HEK293 (cell line): ENCODE data around the gene OR52N5.

Experiments used
- CTCF ChIA-PET: fragments of 350-600 bp; formaldehyde crosslinking; extraction: SDS; loops from one replicate; lab custom pipeline; 2021; ENCODE audit warnings: antibody characterized with exemption; lab: Yijun Ruan, JAX
- POLR2A ChIA-PET: fragments of 300-600 bp; formaldehyde crosslinking; extraction: SDS; loops from one replicate; lab custom pipeline; 2020; ENCODE audit warnings: antibody characterized with exemption, inconsistent platforms; lab: Yijun Ruan, JAX
- H3K27ac ChIP-seq: fragments of 200-500 bp; sonication (Bioruptor generic); 2 replicates; pipeline ENCODE4 v1.5.1; 2014; ENCODE audit warnings: low read depth, low read length, control low read depth, inconsistent platforms; ENCODE audit errors: extremely low read depth
- H3K36me3 ChIP-seq, 2 experiments: fragments of 200-500 bp in 1 of 2; sonication (Bioruptor generic) in 1 of 2; 1 replicate in 1 of 2; 2 replicates in 1 of 2; pipeline ENCODE4 v1.5.1; 2014 to 2017; ENCODE audit warnings: inconsistent platforms in 2 of 2, low read length in 2 of 2; ENCODE audit not compliant: control insufficient read depth in 2 of 2, insufficient read depth in 1 of 2
- H3K4me1 ChIP-seq: fragments of 200-500 bp; sonication (Bioruptor generic); 2 replicates; pipeline ENCODE4 v1.5.1; 2014; ENCODE audit warnings: mild to moderate bottlenecking, low read length, inconsistent platforms; ENCODE audit not compliant: control insufficient read depth, insufficient read depth
- H3K4me3 ChIP-seq: 2 replicates; pipeline ENCODE4 v1.5.1; 2011; ENCODE audit warnings: low read depth, mild to moderate bottlenecking, control low read depth, low read length, moderate library complexity
- H3K9me3 ChIP-seq: fragments of 200-500 bp; sonication (Bioruptor generic); 2 replicates; pipeline ENCODE4 v1.5.1; 2014; ENCODE audit warnings: low read depth, low read length, inconsistent platforms; ENCODE audit not compliant: control insufficient read depth, insufficient read depth
- BCL6B ChIP-seq: fragments of 450-650 bp; formaldehyde crosslinking; IDR thresholded peaks from 2 replicates; pipeline ENCODE4 v1.5.1; 2017; ENCODE audit warnings: missing biosample characterization, missing genetic modification characterization
- FEZF1 ChIP-seq: fragments of 450-650 bp; formaldehyde crosslinking; IDR thresholded peaks from 2 replicates; pipeline ENCODE4 v1.5.1; 2016; ENCODE audit warnings: missing biosample characterization, missing genetic modification characterization
- KLF1 ChIP-seq: fragments of 450-650 bp; formaldehyde crosslinking; IDR thresholded peaks from 2 replicates; pipeline ENCODE4 v1.5.1; 2016; ENCODE audit warnings: missing biosample characterization, missing genetic modification characterization
- OSR2 ChIP-seq: fragments of 450-650 bp; formaldehyde crosslinking; IDR thresholded peaks from 2 replicates; pipeline ENCODE4 v1.5.1; 2016; ENCODE audit warnings: missing biosample characterization, missing genetic modification characterization
- YY1 ChIP-seq: fragments of 450-650 bp; formaldehyde crosslinking; IDR thresholded peaks from 2 replicates; pipeline ENCODE4 v1.5.1; 2018; ENCODE audit warnings: missing biosample characterization, missing genetic modification characterization
- ZBTB11 ChIP-seq: fragments of 450-650 bp; formaldehyde crosslinking; conservative IDR thresholded peaks from 2 replicates; pipeline ENCODE4 v1.5.1; 2016; ENCODE audit warnings: low read depth, missing biosample characterization, missing genetic modification characterization
- ZNF10 ChIP-seq: fragments of 450-650 bp; formaldehyde crosslinking; IDR thresholded peaks from 2 replicates; pipeline ENCODE4 v1.5.1; 2017; ENCODE audit warnings: missing biosample characterization, missing genetic modification characterization
- ZNF112 ChIP-seq: fragments of 450-650 bp; formaldehyde crosslinking; IDR thresholded peaks from 2 replicates; pipeline ENCODE4 v1.5.0; 2017; ENCODE audit warnings: missing biosample characterization, missing genetic modification characterization
- ZNF148 ChIP-seq: fragments of 450-650 bp; formaldehyde crosslinking; IDR thresholded peaks from 2 replicates; pipeline ENCODE4 v1.5.0; 2017; ENCODE audit warnings: missing biosample characterization, missing genetic modification characterization, borderline replicate concordance
- ZNF184 ChIP-seq: fragments of 450-650 bp; IDR thresholded peaks from 2 replicates; pipeline ENCODE4 v1.5.1; 2018; ENCODE audit warnings: missing biosample characterization, mild to moderate bottlenecking, missing genetic modification characterization
- ZNF292 ChIP-seq: fragments of 450-650 bp; formaldehyde crosslinking; IDR thresholded peaks from 2 replicates; pipeline ENCODE4 v1.5.1; 2016; ENCODE audit warnings: low read depth, missing biosample characterization, missing genetic modification characterization, borderline replicate concordance
- ZNF335 ChIP-seq: fragments of 450-650 bp; formaldehyde crosslinking; conservative IDR thresholded peaks from 2 replicates; pipeline ENCODE4 v1.5.1; 2016; ENCODE audit warnings: missing biosample characterization, missing genetic modification characterization
- ZNF394 ChIP-seq: fragments of 450-650 bp; formaldehyde crosslinking; IDR thresholded peaks from 2 replicates; pipeline ENCODE4 v1.5.1; 2016; ENCODE audit warnings: missing biosample characterization, missing genetic modification characterization, mild to moderate bottlenecking, moderate library complexity, borderline replicate concordance
- ZNF398 ChIP-seq: fragments of 450-650 bp; formaldehyde crosslinking; IDR thresholded peaks from 2 replicates; pipeline ENCODE4 v1.5.1; 2017; ENCODE audit warnings: missing biosample characterization, missing genetic modification characterization
- ZNF426 ChIP-seq: fragments of 450-650 bp; formaldehyde crosslinking; IDR thresholded peaks from 2 replicates; pipeline ENCODE4 v1.5.1; 2017; ENCODE audit warnings: missing biosample characterization, missing genetic modification characterization, mild to moderate bottlenecking, inconsistent platforms, moderate library complexity
- ZNF433 ChIP-seq: fragments of 450-650 bp; formaldehyde crosslinking; IDR thresholded peaks from 2 replicates; pipeline ENCODE4 v1.5.1; 2016; ENCODE audit warnings: missing biosample characterization, missing genetic modification characterization, low read depth
- ZNF624 ChIP-seq: fragments of 450-650 bp; formaldehyde crosslinking; IDR thresholded peaks from 2 replicates; pipeline ENCODE4 v1.5.1; 2017; ENCODE audit warnings: missing biosample characterization, missing genetic modification characterization
- ZNF76 ChIP-seq: fragments of 450-650 bp; formaldehyde crosslinking; IDR thresholded peaks from 2 replicates; pipeline ENCODE4; 2016; ENCODE audit warnings: low read depth, missing biosample characterization, missing genetic modification characterization, borderline replicate concordance
- ZNF768 ChIP-seq: fragments of 450-650 bp; formaldehyde crosslinking; IDR thresholded peaks from 2 replicates; pipeline ENCODE4 v1.5.1; 2018; ENCODE audit warnings: missing biosample characterization, mild to moderate bottlenecking, missing genetic modification characterization
- ZSCAN30 ChIP-seq: fragments of 450-650 bp; IDR thresholded peaks from 2 replicates; pipeline ENCODE4 v1.5.1; 2018; ENCODE audit warnings: missing biosample characterization, mild to moderate bottlenecking, missing genetic modification characterization, moderate library complexity

OR52N5 gene

GRCh38 chr11:5818245-5818886 is 35.2 kb upstream of the OR52N5 start:
- TF ChIP-seq ZNF335 (tag by site-specific recombination), result no peak
- TF ChIP-seq ZNF768 (tag by site-specific recombination), result no peak
- no peak for TF ChIP-seq FEZF1 (tag by site-specific recombination)
- no peak for TF ChIP-seq ZNF292 (tag by site-specific recombination)
- no peak for TF ChIP-seq ZNF112 (tag by site-specific recombination)
- no peak for TF ChIP-seq OSR2 (tag by site-specific recombination)
- no peak for TF ChIP-seq BCL6B (tag by site-specific recombination)
- TF ChIP-seq ZNF10, result no peak
- no peak for TF ChIP-seq ZNF433 (tag by site-specific recombination)
- TF ChIP-seq ZNF148, result no peak
- Histone ChIP-seq H3K27ac (no peak overlapping the region), H3K36me3 (no peaks in the 10 kb centered on the region), H3K4me1 (no peaks in the 10 kb centered on the region), H3K4me3 (no peak overlapping the region), H3K9me3 (no peaks in the 10 kb centered on the region)
- ChIA-PET POLR2A (no interaction called here), CTCF (no interaction called here)

- Histone ChIP-seq H3K4me3 (no peak overlapping the region), H3K27ac (no peak overlapping the region), H3K4me1 (no peaks in the 10 kb centered on the region), H3K9me3 (no peaks in the 10 kb centered on the region), H3K36me3 (no peaks in the 10 kb centered on the region)
- CTCF ChIA-PET, result no interaction called here
- TF ChIP-seq ZNF398 (tag by site-specific recombination) (no peak), ZNF394 (tag by site-specific recombination) (no peak), YY1 (no peak), KLF1 (tag by site-specific recombination) (no peak), ZSCAN30 (tag by site-specific recombination) (no peak), ZBTB11 (tag by site-specific recombination) (no peak), ZNF624 (tag by site-specific recombination) (no peak), ZNF76 (tag by site-specific recombination) (no peak), ZNF184 (tag by site-specific recombination) (no peak), ZNF426 (tag by site-specific recombination) (no peak)
- POLR2A ChIA-PET, result no interaction called here
Measured at GRCh38 chr11:5815534-5815933, 32.4 kb upstream of the OR52N5 start.
